ENCODE measurements around the gene FLRT1. TPM values are rescaled to one million over a fixed set of nuclear protein-coding genes. Genes with fewer than 3 reads are reported as not detected.
A peak's percentile ranks its signal among the peaks of the same experiment; 100 is the strongest.

Gene FLRT1
- polyA plus RNA-seq, 2 of the 4 experiments (the other 2 are of a cell fraction), result 0.10 to 0.31 TPM

DNA sequence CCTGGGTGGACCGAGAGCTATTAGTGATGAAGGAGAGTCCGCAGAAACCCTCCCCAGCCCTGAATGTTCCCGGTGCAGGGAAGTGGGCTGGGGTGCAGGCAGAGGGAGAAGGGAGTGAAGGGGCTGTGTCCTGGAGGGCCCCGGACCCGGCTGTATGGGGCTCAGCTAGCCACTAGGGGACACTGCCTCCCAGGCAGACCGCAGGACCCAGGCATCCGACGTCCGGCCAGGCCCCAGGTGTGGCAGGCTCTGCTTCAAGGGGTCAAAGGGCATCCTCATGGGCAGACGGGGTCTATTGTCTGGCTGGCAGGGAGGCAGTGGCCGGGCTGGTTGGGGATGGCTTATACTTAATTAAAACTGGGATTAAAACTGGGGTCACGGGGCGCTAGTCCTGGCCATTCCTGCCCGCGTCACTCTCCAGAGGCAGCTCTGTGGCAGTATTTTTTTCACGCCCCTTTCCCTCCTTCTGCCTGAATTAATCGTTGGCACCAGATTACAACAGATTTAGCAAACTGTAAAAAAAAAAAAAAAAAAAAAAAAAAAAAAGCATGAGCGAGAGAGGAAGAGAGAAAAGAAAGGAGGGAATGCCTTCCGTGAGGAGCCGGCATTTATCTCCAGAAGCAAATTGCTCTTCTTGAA lies 5.1 kb downstream of the FLRT1 start:
- peak; percentile 52 to 58 for DNase-seq (ENCODE audit: low read depth in 1 of 2, low spot score in 1 of 2)
- WGBS (ENCODE audit: missing lambda C conversion rate), result 61% methylated on average over 19 of the region's 20 CpGs

DNA sequence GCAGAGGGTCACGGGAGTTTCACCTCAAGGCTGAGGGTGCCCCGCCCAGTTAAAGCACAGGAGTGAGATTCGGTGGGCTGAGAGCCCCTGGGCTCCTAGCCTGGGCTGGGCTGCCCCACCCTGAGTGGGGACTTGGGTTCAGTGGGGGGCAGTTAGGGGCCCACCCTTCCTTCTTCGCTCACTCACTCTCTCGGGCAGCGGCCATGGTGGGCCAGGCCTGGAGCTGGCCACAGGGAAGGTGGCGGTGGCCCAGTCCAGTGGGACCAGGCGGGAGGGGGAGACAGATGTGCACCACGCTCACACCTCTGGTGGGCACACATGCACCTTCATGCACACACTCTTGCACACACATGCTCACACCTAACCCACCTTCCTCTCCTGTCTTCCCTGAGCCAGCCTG lies 6.1 kb downstream of the FLRT1 start:
- TF ChIP-seq KDM5A (IDR thresholded peaks at IDR 0.05) (no peak), POLR2A (IDR thresholded peaks at IDR 0.05; ENCODE audit: low read length) (no peak), JUNB (IDR thresholded peaks at IDR 0.05) (no peak)
- no peak overlapping the region for H3K4me3 ChIP-seq
- no peak overlapping the region for H3K27ac ChIP-seq
- DNase-seq (ENCODE audit: low read depth in 1 of 2, low spot score in 1 of 2) (no peak), FAIRE-seq (no peak), ATAC-seq (no peak)
- WGBS (ENCODE audit: missing lambda C conversion rate), result 87% methylated on average over 9 of the region's 9 CpGs
- CTCF ChIA-PET, result interaction anchor here (0.6 to 11.5 kb wide), 4 partner anchors 94 to 181 kb away, joined by 3 to 174 read pairs (median 4); no protein-coding TSS in a partner anchor
- POLR2A ChIA-PET, result no interaction called here
- H3K4me1 ChIP-seq, result no peaks in the 10 kb centered on the region
- H3K9me3 ChIP-seq, result no peaks in the 10 kb centered on the region
- no peak overlapping the region for H3K4me2 ChIP-seq

More for the DNA sequence above, 5.1 kb downstream of the FLRT1 start:
- Histone ChIP-seq H3K27ac (no peak overlapping the region), H3K4me1 (0 out of 3 replicates have a peak, but pooled peaks cover 3% of the 10 kb centered on the region), H3K4me2 (no peak overlapping the region), H3K4me3 (no peak overlapping the region), H3K9me3 (no peaks in the 10 kb centered on the region)
- ChIA-PET POLR2A (no interaction called here), CTCF (interaction anchor here (0.6 to 11.5 kb wide), 16 partner anchors 8 to 204 kb away, joined by 3 to 174 read pairs (median 4); no protein-coding TSS in a partner anchor)
- TF ChIP-seq RAD21 (conservative IDR thresholded peaks at IDR 0.05 in 1 of 2, IDR thresholded peaks at IDR 0.05 in 1 of 2) (peak; percentile 78 to 89), SMC3 (IDR thresholded peaks at IDR 0.05) (peak; percentile 56), KDM1A (IDR thresholded peaks at IDR 0.05; ENCODE audit: low read depth) (no peak)
- TF ChIP-seq, protein P1, sequence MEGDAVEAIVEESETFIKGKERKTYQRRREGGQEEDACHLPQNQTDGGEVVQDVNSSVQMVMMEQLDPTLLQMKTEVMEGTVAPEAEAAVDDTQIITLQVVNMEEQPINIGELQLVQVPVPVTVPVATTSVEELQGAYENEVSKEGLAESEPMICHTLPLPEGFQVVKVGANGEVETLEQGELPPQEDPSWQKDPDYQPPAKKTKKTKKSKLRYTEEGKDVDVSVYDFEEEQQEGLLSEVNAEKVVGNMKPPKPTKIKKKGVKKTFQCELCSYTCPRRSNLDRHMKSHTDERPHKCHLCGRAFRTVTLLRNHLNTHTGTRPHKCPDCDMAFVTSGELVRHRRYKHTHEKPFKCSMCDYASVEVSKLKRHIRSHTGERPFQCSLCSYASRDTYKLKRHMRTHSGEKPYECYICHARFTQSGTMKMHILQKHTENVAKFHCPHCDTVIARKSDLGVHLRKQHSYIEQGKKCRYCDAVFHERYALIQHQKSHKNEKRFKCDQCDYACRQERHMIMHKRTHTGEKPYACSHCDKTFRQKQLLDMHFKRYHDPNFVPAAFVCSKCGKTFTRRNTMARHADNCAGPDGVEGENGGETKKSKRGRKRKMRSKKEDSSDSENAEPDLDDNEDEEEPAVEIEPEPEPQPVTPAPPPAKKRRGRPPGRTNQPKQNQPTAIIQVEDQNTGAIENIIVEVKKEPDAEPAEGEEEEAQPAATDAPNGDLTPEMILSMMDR (IDR thresholded peaks at IDR 0.05), result peak; percentile 51
- no peak for FAIRE-seq
- ATAC-seq, result peak; percentile 31 to 84; a peak in 4 of 6 replicates

DNA sequence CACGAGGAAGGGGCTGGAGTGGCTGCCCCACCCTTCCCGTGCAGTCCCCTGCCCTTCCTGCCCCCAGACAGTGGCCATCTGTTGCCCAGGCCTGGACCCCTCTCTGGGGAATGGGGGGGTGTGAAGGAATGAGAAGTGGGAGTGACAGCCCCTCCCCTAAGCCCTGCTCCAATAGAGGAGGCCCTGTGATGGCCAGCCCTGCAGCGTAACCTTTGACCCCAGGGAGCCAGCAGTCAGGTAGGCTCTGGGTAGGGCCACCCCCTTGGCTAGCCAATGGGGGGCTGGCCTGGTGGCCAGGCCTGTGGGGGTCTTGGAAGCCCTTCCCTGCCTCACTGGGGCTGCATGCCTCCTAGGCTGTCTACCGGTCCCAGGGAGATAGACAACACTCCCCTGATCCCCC lies 6.6 kb downstream of the FLRT1 start:
- H3K4me2 ChIP-seq, result no peak overlapping the region
- POLR2A ChIA-PET, result no interaction called here
- no peaks in the 10 kb centered on the region for H3K4me1 ChIP-seq
- FAIRE-seq (no peak), DNase-seq (ENCODE audit: low read depth in 1 of 2, low spot score in 1 of 2) (no peak), ATAC-seq (no peak)
- H3K9me3 ChIP-seq, result no peaks in the 10 kb centered on the region
- H3K27ac ChIP-seq, result no peak overlapping the region
- WGBS (ENCODE audit: missing lambda C conversion rate), result 59% methylated on average over 4 of the region's 4 CpGs
- H3K4me3 ChIP-seq, result no peak overlapping the region
- TF ChIP-seq HOXB5 (CRISPR knock-in tag; IDR thresholded peaks at IDR 0.05), result no peak
- no peak for TF ChIP-seq PHF8 (IDR thresholded peaks at IDR 0.05; ENCODE audit: borderline replicate concordance, low read depth)
- no peak for TF ChIP-seq CHD2 (IDR thresholded peaks at IDR 0.05; ENCODE audit: low read length, partially characterized antibody)
- TF ChIP-seq RAD21 (conservative IDR thresholded peaks at IDR 0.05 in 1 of 2, IDR thresholded peaks at IDR 0.05 in 1 of 2), result no peak
- TF ChIP-seq, protein P2, sequence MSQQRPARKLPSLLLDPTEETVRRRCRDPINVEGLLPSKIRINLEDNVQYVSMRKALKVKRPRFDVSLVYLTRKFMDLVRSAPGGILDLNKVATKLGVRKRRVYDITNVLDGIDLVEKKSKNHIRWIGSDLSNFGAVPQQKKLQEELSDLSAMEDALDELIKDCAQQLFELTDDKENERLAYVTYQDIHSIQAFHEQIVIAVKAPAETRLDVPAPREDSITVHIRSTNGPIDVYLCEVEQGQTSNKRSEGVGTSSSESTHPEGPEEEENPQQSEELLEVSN (IDR thresholded peaks at IDR 0.05; ENCODE audit: borderline replicate concordance, low read depth), result no peak
- TF ChIP-seq ZNF302 (CRISPR knock-in tag; IDR thresholded peaks at IDR 0.05), result no peak
- TF ChIP-seq CBX2 (IDR thresholded peaks at IDR 0.05; ENCODE audit: borderline replicate concordance, low read depth), result no peak
- no peak for TF ChIP-seq FOXS1 (CRISPR knock-in tag; IDR thresholded peaks at IDR 0.05)
- TF ChIP-seq POLR2AphosphoS2 (conservative IDR thresholded peaks at IDR 0.05; ENCODE audit: low read length), result no peak
- CTCF ChIA-PET, result interaction anchor here (1.1 to 11.5 kb wide), 3 partner anchors 10 to 107 kb away, joined by 3 to 174 read pairs (median 6); no protein-coding TSS in a partner anchor

DNA sequence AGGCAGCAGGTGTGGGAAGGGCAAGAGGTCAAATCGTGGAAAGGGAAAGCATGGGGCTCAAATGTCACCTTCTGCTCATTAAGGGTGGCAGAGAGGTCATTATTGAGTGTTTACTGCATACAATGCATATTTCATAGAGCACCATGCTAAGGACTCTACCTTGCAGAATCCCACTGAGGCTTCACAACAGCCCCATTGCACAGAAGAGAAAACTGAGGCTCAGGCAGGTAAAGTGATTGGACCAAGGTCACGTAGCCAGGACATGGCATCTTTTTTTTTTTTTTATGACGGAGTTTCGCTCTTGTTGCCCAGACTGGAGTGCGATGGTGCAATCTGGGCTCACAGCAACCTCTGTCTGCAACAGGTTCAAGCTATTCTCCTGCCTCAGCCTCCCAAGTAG lies 7.8 kb downstream of the FLRT1 start:
- TF ChIP-seq, protein P3, sequence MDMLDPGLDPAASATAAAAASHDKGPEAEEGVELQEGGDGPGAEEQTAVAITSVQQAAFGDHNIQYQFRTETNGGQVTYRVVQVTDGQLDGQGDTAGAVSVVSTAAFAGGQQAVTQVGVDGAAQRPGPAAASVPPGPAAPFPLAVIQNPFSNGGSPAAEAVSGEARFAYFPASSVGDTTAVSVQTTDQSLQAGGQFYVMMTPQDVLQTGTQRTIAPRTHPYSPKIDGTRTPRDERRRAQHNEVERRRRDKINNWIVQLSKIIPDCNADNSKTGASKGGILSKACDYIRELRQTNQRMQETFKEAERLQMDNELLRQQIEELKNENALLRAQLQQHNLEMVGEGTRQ (IDR thresholded peaks at IDR 0.05), result no peak
- TF ChIP-seq RNF2 (IDR thresholded peaks at IDR 0.05; ENCODE audit: borderline replicate concordance, low read depth) (no peak), ZSCAN20 (CRISPR knock-in tag; IDR thresholded peaks at IDR 0.05) (no peak), GATA3 (IDR thresholded peaks at IDR 0.05; ENCODE audit: borderline replicate concordance) (no peak), ZC3H11A (IDR thresholded peaks at IDR 0.05) (no peak), FOXS1 (CRISPR knock-in tag; IDR thresholded peaks at IDR 0.05) (no peak), CBX2 (IDR thresholded peaks at IDR 0.05; ENCODE audit: borderline replicate concordance, low read depth) (no peak), EHMT2 (IDR thresholded peaks at IDR 0.05; ENCODE audit: low read depth) (no peak), ESRRA (IDR thresholded peaks at IDR 0.05; ENCODE audit: borderline replicate concordance, low read length) (no peak)
- TF ChIP-seq, protein P4, sequence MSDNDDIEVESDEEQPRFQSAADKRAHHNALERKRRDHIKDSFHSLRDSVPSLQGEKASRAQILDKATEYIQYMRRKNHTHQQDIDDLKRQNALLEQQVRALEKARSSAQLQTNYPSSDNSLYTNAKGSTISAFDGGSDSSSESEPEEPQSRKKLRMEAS (IDR thresholded peaks at IDR 0.05), result no peak
- TF ChIP-seq, protein P5, sequence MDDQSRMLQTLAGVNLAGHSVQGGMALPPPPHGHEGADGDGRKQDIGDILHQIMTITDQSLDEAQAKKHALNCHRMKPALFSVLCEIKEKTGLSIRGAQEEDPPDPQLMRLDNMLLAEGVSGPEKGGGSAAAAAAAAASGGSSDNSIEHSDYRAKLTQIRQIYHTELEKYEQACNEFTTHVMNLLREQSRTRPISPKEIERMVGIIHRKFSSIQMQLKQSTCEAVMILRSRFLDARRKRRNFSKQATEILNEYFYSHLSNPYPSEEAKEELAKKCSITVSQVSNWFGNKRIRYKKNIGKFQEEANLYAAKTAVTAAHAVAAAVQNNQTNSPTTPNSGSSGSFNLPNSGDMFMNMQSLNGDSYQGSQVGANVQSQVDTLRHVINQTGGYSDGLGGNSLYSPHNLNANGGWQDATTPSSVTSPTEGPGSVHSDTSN (IDR thresholded peaks at IDR 0.05), result no peak
- POLR2A ChIA-PET, result no interaction called here
- WGBS (ENCODE audit: missing lambda C conversion rate), result 86% methylated on average over 5 of the region's 5 CpGs
- Histone ChIP-seq H3K4me2 (no peak overlapping the region), H3K27ac (no peak overlapping the region), H3K9me3 (no peaks in the 10 kb centered on the region), H3K4me3 (no peak overlapping the region), H3K4me1 (no peaks in the 10 kb centered on the region)
- DNase-seq (ENCODE audit: low read depth in 1 of 2, low spot score in 1 of 2) (no peak), FAIRE-seq (no peak), ATAC-seq (no peak)
- CTCF ChIA-PET, result interaction anchor here (0.6 to 11.5 kb wide), 3 partner anchors 9 to 106 kb away, joined by 3 to 174 read pairs (median 6); no protein-coding TSS in a partner anchor

All from A549 (cell line).